GM20431 (cell line): Measurements from ENCODE around the gene FLCN.
"Not testable (repeated sequence)": the region's sequence is repeated elsewhere in the genome, so short reads cannot be mapped to it uniquely, and the experiment has no call there.

Experiments used
- in situ Hi-C: fragments of 300-500 bp; cut with MseI, MboI; formaldehyde crosslinking; loops from one replicate; pipeline ENCODE4 v1.15.0; 2020; ENCODE audit warnings: low sequenced_read_pairs; ENCODE audit not compliant: unreplicated experiment

The FLCN gene

GRCh38 chr17:17237026-17237799, at the start of gene FLCN:
Gene FLCN (minus strand): TSS chr17:17237168. CDS start chr17:17228137, 9,031 bp downstream.
- in situ Hi-C loops: no loop called here

- in situ Hi-C loops: no loop called here
Measured at GRCh38 chr17:17285951-17286350, 49.0 kb upstream of the FLCN start.

GRCh38 chr17:17280613-17281549, 43.9 kb upstream of the FLCN start, which contains the start of gene COPS3:
Gene COPS3 (minus strand): TSS chr17:17281246. CDS start chr17:17281186, 60 bp downstream.
- in situ Hi-C loops: no loop called here

GRCh38 chr17:17279316-17279715, 42.3 kb upstream of the FLCN start:
- in situ Hi-C loops: no loop called here

- in situ Hi-C loops: not testable (repeated sequence)
Measured at GRCh38 chr17:17277431-17277830, 40.5 kb upstream of the FLCN start.

- in situ Hi-C loops: no loop called here
Measured at GRCh38 chr17:17275971-17276370, 39.0 kb upstream of the FLCN start.

GRCh38 chr17:17269926-17270773, 33.2 kb upstream of the FLCN start:
- in situ Hi-C loops: loop anchor here (25.0 kb wide), 1 partner anchor 108 kb away; no protein-coding TSS in a partner anchor

GRCh38 chr17:17264430-17264829, 27.5 kb upstream of the FLCN start:
- in situ Hi-C loops: loop anchor here (25.0 kb wide), 1 partner anchor 102 kb away; no protein-coding TSS in a partner anchor

GRCh38 chr17:17258998-17259397, 22.0 kb upstream of the FLCN start:
- in situ Hi-C loops: loop anchor here (25.0 kb wide), 1 partner anchor 97 kb away; no protein-coding TSS in a partner anchor

- in situ Hi-C loops: loop anchor here (25.0 kb wide), 1 partner anchor 96 kb away; no protein-coding TSS in a partner anchor
Measured at GRCh38 chr17:17258011-17258410, 21.0 kb upstream of the FLCN start.

GRCh38 chr17:17256316-17256715, 19.3 kb upstream of the FLCN start:
- in situ Hi-C loops: loop anchor here (25.0 kb wide), 1 partner anchor 94 kb away; no protein-coding TSS in a partner anchor

- in situ Hi-C loops: loop anchor here (25.0 kb wide), 1 partner anchor 93 kb away; no protein-coding TSS in a partner anchor
Measured at GRCh38 chr17:17255689-17256088, 18.7 kb upstream of the FLCN start.

GRCh38 chr17:17254036-17254435, 17.1 kb upstream of the FLCN start:
- in situ Hi-C loops: loop anchor here (25.0 kb wide), 1 partner anchor 92 kb away; no protein-coding TSS in a partner anchor

GRCh38 chr17:17253406-17253805, 16.4 kb upstream of the FLCN start:
- in situ Hi-C loops: loop anchor here (25.0 kb wide), 1 partner anchor 91 kb away; no protein-coding TSS in a partner anchor

- in situ Hi-C loops: loop anchor here (25.0 kb wide), 1 partner anchor 90 kb away; no protein-coding TSS in a partner anchor
Measured at GRCh38 chr17:17252149-17252661, 15.2 kb upstream of the FLCN start.

GRCh38 chr17:17246879-17247278, 9.9 kb upstream of the FLCN start:
- in situ Hi-C loops: no loop called here

- in situ Hi-C loops: no loop called here
Measured at GRCh38 chr17:17243163-17243562, 6.2 kb upstream of the FLCN start.

- in situ Hi-C loops: no loop called here
Measured at GRCh38 chr17:17242246-17242645, 5.3 kb upstream of the FLCN start.

- in situ Hi-C loops: no loop called here
Measured at GRCh38 chr17:17241656-17242055, 4.7 kb upstream of the FLCN start.
